ENCODE measurements around the gene LTC4S.
"Not testable (repeated sequence)": the region's sequence is repeated elsewhere in the genome, so short reads cannot be mapped to it uniquely, and the experiment has no call there.

Gene LTC4S

GRCh38 chr5:179769796-179770195, 24.0 kb upstream of the LTC4S start:
- DNase-seq: no peak

GRCh38 chr5:179771311-179771895, 22.4 kb upstream of the LTC4S start:
- no peak for DNase-seq

- DNase-seq: no peak
Measured at GRCh38 chr5:179772351-179772750, 21.4 kb upstream of the LTC4S start.

GRCh38 chr5:179773686-179774040, 20.1 kb upstream of the LTC4S start:
- no peak for DNase-seq

GRCh38 chr5:179774442-179774841, 19.3 kb upstream of the LTC4S start:
- no peak for DNase-seq

GRCh38 chr5:179776411-179776938, 17.3 kb upstream of the LTC4S start:
- no peak for DNase-seq

- DNase-seq: no peak
Measured at GRCh38 chr5:179777456-179777855, 16.3 kb upstream of the LTC4S start.

GRCh38 chr5:179777909-179778308, 15.9 kb upstream of the LTC4S start:
- no peak for DNase-seq

GRCh38 chr5:179778591-179778990, 15.2 kb upstream of the LTC4S start:
- no peak for DNase-seq

- no peak for DNase-seq
Measured at GRCh38 chr5:179779826-179780225, 14.0 kb upstream of the LTC4S start.

GRCh38 chr5:179780362-179780761, 13.4 kb upstream of the LTC4S start:
- DNase-seq: peak in 1 of 2 donors; percentile 23

- no peak for DNase-seq
Measured at GRCh38 chr5:179781846-179782245, 11.9 kb upstream of the LTC4S start.

GRCh38 chr5:179783128-179783527, 10.7 kb upstream of the LTC4S start:
- no peak for DNase-seq

GRCh38 chr5:179786861-179787260, 6.9 kb upstream of the LTC4S start:
- no peak for DNase-seq

- no peak for DNase-seq
Measured at GRCh38 chr5:179788193-179788854, 5.5 kb upstream of the LTC4S start.

GRCh38 chr5:179789278-179789677, 4.5 kb upstream of the LTC4S start:
- DNase-seq: not testable (repeated sequence)

- DNase-seq: no peak
Measured at GRCh38 chr5:179791881-179792611, 1.7 kb upstream of the LTC4S start.

- DNase-seq: no peak
Measured at GRCh38 chr5:179792612-179793467, 946 bp upstream of the LTC4S start.

GRCh38 chr5:179794171-179794570, 385 bp downstream of the LTC4S start:
- DNase-seq: no peak

- no peak for DNase-seq
Measured at GRCh38 chr5:179794575-179794974, 789 bp downstream of the LTC4S start.

- DNase-seq: no peak
Measured at GRCh38 chr5:179795049-179795862, 1.5 kb downstream of the LTC4S start.

Measured in CD4-positive, alpha-beta T cell treated with Interleukin-1 beta for 1 hour (primary cell).